Activated T-helper 1 cell treated with Interleukin-2 at 50 U/mL for 16 hours (primary cell): ENCODE measurements around the gene PARP1.

Experiments
- DNase-seq: peaks from one replicate; pipeline ENCODE4 v3.0.0-alpha.2; 2020; ENCODE audit warnings: low read depth

Gene PARP1

GRCh38 chr1:226373376-226373775 lies 34.5 kb downstream of the PARP1 start:
- DNase-seq, result no peak

GRCh38 chr1:226372885-226373284 lies 35.0 kb downstream of the PARP1 start:
- DNase-seq, result no peak

- no peak for DNase-seq
These were observed 35.9 kb downstream of the PARP1 start for GRCh38 chr1:226371866-226372490.

GRCh38 chr1:226371027-226371694 lies 36.7 kb downstream of the PARP1 start:
- DNase-seq, result no peak

- DNase-seq, result no peak
These were observed 37.6 kb downstream of the PARP1 start for GRCh38 chr1:226370144-226370923.

GRCh38 chr1:226369110-226369509 lies 38.8 kb downstream of the PARP1 start:
- no peak for DNase-seq

GRCh38 chr1:226366290-226366689 lies 41.6 kb downstream of the PARP1 start:
- DNase-seq, result no peak

- DNase-seq, result no peak
These were observed 42.1 kb downstream of the PARP1 start for GRCh38 chr1:226365831-226366231.

GRCh38 chr1:226364901-226365565 lies 42.9 kb downstream of the PARP1 start:
- no peak for DNase-seq

- no peak for DNase-seq
These were observed 43.4 kb downstream of the PARP1 start for GRCh38 chr1:226364514-226364899.

- no peak for DNase-seq
These were observed 43.9 kb downstream of the PARP1 start for GRCh38 chr1:226363801-226364513.

- no peak for DNase-seq
These were observed 44.9 kb downstream of the PARP1 start for GRCh38 chr1:226362891-226363447.

GRCh38 chr1:226362361-226362760 lies 45.5 kb downstream of the PARP1 start:
- no peak for DNase-seq

- DNase-seq, result no peak
These were observed 47.7 kb downstream of the PARP1 start for GRCh38 chr1:226360106-226360746.

- DNase-seq, result no peak
These were observed 50.5 kb downstream of the PARP1 start for GRCh38 chr1:226357416-226357815.

GRCh38 chr1:226355669-226356551 lies 52.0 kb downstream of the PARP1 start:
- no peak for DNase-seq

GRCh38 chr1:226355016-226355415 lies 52.9 kb downstream of the PARP1 start:
- DNase-seq, result no peak

GRCh38 chr1:226353698-226354525 lies 54.0 kb downstream of the PARP1 start:
- no peak for DNase-seq

GRCh38 chr1:226351709-226352108 lies 56.2 kb downstream of the PARP1 start:
- no peak for DNase-seq
